Measurements from ENCODE around the gene DNAH14.
"Not testable (repeated sequence)": the region's sequence is repeated elsewhere in the genome, so short reads cannot be mapped to it uniquely, and the experiment has no call there.

The DNAH14 gene

DNA sequence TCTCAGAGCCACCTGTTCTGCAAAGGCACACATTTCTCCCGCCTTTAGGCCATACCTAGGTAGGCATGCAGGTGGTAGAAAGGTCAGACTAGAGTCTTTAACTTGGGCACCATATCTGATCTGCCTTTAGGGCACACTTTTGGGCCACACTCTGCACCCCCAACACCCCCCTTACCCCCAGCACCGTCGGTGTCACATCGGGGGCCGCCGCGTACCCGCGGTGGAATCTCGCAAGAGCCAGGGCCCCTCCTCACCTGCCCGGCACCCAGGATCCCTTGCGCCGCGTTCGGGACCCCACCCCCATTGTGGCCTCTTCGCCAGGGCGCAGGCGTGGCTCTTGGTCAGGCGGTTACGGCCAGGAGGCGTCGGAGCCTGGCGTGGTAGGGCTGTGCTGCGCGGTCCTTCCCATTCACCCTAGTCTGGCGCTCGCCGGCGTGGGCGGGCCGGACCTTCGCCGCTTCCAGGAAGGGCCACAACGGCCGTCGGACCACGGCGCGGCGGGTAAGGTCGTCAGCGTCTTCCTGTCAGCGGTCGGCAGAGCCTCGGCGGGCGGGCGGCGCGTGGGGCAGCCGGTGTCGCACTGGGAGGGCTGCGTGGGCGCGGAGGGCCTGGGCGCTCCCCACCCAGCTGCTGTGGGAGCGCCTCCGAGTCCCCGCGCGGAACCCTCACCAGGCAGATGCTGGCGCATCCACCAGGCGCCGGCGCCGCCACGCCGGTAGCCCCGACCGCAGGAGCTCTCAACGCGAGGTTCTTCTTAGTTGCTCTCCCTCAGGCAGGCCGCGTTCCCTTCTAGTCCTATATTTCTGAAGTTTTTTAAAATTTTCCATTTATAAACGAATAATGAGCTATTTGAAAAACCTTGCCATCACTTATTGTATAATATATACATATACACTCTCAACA lies at the start of gene DNAH14:
DNAH14 (plus strand) TSS at position 341 of the 903 bp plus-strand sequence. CDS start 23,028 bp downstream, outside the sequence.
- no peak for DNase-seq

DNA sequence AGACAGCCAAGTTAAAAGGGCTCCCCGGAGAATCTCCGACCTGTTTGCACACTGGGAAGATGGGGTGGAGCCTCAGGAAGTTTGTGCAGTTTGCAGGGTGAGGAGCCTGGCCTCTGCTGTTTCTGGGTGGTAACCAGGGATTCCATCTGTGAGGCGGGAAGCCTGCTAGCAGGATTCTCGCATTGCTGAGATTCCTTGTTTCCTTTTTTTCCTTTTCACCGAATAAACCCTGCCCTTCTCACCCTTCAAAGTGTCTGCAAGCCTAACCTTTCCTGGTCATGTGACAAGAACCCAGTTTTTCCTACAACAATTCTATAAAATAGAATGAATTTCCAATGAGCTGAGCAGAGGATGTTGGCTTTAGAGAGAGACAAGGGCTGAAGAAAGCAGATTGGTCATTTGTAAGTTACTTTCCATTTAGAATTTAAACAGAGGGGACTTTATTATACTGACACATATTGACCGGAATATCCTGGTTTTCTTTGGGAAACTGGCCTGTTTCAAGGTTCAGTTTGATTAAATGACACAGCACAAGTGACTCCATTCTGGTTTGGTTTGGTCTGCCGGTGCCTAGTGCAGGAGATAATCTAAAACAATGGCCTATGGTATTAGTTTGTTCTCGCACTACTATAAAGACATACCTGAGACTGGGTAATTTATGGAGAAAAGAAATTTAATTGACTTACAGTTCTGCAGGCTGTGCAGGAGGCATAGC lies 48.7 kb upstream of the DNAH14 start:
- DNase-seq: no peak

DNA sequence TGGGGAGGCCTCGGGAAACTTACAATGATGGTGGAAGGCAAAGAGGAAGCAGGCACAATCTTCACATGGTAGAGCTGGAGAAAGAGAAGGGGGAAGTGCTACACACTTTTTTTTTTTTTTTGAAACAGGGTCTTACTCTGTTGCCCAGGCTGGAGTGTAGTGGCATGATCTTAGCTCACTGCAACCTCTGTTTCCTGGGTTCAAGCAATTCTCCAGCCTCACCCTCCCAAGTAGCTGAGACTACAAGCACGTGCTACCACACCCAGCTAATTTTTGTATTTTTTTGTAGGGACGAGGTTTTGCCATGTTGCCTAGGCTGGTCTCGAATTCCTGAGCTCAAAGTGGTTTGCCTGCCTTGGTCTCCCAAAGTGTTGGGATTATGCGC lies 48.2 kb upstream of the DNAH14 start:
- DNase-seq: not testable (repeated sequence)

DNA sequence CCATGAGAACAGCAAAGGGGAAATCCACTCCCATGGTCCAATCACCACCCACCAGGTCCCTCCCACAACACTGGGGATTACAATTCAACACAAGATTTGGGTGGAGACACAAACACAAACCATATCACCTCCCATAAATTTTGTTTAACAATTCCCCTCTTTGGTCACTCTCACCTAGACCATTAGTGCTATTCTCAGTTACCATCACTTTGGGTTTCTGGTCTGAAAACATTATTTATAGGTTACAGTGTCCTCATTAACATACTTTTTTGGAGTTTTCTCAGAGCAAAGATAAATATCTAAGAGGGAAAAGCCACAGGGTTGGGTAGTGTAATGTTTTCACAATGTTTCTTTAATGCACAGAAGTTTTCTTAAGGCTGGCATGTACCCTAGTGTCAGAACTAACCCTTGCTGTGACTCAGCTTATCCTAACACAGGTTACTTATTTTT lies 47.7 kb upstream of the DNAH14 start:
- DNase-seq: no peak

DNA sequence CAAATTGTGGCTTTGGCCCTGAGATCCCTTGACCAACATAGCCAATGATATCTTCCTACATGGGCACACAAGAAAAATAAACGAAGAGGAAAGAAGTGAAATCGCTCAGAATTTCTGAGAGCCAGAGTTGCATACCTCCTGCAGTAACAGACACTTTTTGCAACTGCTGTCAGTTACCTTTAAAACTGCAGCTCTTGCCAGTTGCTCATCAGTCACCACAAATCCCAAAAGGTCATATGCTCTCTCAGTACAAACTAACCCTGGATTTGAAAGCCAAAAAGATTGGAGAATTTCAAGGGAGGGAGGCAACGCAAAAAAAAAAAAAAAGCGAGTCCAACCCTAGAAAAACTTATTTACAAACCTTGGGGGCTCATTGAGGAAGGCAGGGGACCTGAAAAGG lies 47.2 kb upstream of the DNAH14 start:
- no peak for DNase-seq

DNA sequence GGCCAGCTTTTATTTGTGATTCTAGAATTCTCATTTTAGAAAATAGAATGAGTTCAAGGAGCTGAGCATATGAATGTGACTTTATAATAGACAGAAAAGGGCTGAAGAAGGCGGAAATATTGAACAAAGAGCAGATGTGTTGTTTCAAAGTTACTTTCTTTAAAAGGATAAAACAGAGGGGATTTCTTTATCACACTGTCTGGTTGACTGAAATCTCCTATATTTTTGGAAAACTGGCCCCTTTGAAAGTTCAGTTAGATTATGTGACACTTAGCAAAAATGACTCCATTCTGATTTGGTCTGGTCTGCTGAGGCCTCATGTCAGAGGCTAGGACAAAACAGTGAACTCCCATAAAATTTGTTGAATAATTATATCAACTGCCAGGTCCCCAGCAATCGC lies 46.4 kb upstream of the DNAH14 start:
- DNase-seq: no peak

DNA sequence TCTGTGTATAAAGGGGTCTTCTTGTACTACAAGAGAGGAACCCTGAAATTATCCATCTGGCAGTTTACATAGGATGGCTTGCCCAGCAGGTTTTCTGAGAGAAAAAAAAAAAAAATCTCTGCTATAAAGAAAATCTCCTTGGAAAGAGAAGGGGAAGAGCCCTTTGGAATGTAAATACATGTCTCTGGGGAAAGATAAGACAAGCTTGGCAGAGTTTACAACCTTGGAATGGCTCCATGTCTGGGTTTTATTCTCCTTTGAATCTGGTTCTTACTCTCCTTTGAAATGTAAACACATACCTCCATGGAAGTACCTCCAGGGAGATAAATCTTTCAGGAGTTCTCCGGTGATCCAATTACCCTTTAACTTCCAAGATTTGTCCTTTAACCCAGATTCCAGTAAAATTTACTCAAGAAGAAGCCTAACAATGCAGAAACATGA lies 45.1 kb upstream of the DNAH14 start:
- no peak for DNase-seq

DNA sequence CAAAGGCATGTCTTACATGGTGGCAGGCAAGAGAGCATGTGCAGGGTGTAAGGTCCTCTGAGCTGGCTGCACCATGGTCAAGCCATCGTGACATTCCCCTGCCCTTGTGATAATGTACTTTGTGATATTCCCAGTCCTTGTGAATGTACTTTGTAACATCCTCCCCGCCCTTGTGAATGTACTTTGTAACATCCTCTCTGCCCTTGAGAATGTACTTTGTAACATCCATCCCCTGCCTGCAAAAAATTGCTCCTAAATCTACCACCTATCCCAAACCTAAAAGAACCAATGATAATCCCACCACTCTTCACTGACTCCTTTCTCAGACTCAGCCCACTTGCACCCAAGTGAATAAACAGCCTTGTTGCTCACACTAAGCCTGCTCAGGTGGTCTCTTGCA lies 44.1 kb upstream of the DNAH14 start:
- DNase-seq: not testable (repeated sequence)

DNA sequence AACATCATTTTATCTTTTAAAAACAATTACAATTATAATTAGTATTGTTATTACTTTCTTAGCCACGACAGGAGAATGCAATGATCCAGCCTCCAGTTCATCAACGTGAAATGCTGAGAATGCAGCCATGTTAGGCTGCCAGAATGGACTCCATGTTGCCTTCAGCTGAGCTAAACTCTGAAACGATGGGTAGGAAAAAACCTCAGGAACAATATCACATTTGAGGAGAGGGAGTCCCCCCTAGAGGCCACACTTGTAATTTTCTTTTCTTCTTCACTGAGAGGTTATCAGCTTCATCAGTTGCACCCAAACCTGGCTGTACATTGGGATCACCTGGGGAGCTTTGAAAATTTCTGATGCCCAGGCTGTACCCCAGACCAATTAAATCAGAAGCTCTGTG lies 34.6 kb upstream of the DNAH14 start:
- no peak for DNase-seq

DNA sequence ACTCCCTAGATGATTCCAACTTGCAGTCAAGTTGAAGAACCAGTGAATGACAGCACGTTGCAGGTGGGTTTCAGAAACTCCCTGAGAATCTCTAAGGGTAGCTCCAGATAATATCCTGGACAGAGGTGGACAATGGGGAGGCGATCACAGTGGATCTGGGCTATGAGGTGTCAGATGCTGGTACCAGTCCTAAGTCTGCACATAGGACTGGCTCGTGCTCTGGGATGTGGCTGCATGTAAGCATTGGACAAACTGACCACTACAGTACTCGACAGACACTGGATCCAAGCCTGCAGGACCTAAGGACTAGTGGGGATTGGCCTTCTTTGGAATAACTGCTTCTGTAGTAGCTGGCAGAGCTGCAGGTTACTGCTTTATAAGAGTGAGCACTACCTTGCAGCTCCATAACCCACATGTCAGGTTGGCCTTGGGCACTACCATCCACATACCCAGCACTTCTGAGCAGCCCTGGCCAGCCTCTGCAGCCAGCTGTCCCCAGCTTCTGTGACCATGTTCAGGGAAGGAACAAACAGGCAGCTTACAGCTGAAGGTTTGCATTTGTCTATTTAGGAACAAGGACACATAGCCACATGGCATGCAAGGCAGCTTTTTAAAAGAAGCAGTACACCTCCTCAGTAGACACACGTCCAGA lies 33.2 kb upstream of the DNAH14 start:
- DNase-seq: no peak

DNA sequence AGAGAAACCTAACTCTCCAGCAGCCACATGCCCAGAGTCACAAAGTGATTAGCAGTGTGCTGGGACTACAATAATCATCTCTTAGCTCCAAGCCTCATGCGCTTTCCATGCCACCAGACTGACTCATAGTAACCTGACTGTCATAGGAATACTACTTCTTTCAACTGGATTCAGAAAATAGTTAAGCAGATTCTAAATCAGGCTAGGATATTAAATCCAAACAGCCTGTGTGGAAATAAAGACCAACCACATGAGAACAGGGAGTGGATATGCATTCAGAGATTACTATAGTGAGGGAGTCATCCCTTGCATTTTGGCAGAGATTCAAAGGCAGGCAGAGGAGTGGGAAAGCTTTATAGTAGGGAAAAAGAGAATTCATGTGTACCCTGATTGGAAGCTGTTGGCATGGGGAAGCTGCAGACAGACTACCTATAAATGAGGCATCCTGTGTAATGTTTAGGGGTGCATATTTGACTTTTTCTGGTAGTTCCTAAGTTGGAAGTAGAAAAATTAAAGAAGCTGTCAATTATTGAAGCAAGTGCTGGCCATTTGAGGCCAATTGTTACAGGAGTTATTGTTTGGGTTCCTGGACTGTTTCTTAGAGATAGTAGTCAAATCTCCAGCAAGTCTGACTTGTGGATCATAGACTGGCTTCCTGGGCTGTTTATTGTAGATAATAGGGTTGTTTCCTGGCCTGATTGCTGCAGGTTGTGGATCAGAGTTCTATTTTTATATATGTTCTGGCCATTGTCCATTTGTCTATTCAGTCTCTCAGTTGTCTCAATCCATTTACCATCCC lies 31.7 kb upstream of the DNAH14 start:
- DNase-seq: no peak

DNA sequence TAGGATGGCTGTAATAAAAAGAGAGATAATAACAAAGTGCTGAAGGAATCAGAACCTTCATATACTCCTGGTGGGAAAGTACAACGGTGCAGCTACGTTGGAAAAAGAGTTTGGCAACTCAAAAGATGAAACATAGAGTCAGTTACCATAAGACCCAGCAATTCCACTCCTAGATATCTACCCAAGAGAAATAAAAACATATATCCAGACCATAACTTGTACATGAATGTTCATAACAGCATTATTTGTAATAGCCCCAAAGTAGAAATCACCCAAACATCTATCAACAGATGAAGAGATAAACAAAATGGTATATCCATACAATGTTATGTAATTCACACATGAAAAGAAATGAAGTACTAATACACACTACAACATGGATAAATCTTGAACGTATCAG lies 30.5 kb upstream of the DNAH14 start:
- DNase-seq: no peak

DNA sequence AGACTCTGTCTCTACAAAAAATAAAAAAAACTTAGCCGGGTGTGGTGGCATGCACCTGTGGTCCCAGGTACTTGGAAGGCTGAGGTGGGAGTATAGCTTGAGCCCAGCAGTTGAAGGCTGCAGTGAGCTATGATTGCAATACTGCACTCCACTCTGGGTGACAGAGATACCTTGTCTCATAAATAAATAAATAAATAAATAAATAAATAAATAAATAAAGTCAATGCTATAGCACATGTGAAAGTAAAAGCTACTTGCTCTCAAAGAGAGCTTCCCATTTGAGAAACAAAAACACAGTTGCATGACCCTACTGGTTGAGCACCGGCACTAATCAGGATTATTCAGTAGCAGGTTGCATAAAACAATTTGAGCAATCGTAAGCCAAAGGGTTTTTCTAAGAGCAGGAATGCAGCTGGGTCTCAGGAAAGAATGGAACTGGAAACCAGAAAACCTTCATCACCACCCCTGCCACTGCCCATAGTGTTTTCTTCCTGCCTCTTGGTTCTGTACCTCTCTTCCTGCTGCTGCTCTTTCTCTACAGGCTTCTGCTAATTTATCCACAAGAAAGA lies 29.3 kb upstream of the DNAH14 start:
- DNase-seq: no peak

DNA sequence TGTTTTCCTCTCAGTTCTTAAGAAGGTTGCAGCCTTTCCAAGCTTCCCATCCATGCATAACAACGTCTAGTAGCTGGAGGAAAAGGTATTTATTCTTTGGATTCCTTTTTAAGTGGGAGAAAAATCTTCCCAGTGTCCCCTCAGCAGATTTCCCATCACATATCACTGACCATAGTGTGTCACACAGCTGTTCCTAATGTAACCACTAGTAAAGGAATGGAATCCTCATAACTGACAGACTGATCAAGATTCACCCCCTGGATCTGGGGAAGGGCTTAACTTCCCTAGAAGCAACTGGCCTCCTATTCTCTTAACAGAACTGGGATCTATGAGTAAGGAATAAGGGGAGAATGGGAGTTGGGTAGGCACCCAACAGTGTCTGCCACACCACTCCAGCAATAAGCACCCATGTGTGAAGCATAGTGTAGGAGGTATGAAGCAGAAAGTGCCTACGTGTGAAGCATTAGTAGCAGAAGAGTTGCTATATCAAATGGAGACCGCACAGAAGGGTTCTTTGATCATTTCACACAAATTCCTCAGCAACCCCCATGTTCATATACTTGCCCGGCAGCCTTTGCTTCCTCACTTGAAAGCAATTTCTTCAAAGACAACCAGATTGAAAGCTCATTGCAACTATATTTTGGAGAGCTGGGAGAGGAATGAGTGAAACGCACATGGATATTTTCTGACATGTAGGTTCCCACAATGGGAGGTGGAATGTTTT lies 28.2 kb upstream of the DNAH14 start:
- no peak for DNase-seq

DNA sequence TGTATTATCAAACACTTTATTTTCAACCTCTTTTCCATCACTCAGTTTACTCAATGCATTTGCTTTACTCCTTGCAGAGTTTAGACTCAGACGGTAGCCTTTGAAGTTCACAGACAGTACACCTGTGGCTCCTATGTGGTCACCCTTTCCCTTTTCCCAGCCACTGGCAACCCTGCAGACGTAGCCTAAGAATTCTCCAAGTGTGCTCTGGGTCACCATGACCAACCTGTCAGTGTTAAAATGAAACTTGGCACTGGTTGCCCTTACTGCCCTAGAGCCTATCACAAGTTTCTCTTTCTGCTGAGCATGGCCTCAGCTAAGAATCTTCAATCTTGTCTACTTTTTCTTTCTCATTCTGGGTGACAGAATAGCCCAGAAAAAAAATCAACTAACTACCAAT lies 25.5 kb upstream of the DNAH14 start:
- DNase-seq: no peak

DNA sequence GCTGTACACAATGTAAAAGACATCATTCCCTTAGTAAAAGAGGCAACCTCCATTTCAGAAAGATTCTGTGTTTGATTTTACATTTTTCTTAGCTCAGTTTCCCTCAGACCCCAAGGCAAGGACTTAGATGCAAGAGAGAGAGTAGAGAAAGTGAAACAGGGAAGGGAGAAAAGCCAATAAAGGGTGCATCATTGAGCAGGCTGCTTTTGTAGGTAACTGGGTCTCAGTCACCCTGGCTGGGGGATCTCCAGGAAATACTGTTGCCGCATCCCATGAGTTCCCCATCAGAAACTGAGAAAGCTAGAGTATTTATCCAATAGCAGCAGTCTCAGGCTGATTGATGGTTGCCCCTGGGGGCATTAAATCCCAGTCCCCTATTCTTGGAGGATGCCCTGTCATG lies 23.1 kb upstream of the DNAH14 start:
- DNase-seq: no peak

DNA sequence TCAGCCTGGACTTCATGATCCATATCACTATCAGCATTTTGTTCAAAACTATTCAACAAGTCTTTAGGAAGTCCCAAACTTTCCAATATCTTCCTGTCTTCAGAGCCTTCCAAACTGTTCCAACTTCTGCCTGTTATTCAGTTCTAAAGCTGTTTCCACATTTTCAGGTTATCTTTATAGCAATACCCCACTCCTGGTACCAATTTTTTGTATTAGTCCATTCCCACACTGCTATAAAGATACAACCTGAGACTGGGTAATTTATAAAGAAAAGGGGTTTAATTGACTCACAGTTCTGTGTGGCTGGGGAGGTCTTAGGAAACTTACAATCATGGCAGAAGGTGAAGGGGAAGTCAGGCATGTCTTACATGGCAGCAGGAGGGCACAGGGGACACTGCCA lies 18.3 kb upstream of the DNAH14 start:
- DNase-seq: no peak

DNA sequence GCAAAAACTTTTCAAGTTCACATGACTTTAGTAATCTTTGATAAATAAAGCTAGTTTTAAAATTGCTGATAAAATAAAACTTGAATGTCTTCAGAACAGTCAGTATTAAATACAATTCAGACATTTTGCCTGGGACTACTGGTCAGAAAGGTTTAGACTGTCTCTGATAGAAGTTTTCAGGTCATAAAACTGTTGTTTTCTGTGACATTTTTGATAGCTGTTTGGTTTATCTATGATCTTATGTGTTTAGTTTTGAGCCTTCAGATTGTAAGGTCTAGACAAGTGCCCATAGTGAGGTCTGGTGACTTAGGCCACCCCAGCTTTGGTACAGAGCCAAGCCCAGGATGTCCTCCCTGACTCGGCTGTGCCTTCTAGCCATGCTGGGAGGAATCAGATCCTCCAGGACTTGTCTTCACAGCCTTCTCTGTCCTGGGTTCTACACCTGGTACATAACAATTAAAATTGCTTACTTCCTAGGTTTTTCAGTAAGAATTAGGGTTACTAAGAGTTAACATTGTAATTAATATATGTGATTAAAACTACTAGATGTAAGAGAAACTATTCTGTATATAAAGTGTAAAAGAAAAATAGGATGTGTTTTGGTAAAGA lies 15.1 kb upstream of the DNAH14 start:
- no peak for DNase-seq

DNA sequence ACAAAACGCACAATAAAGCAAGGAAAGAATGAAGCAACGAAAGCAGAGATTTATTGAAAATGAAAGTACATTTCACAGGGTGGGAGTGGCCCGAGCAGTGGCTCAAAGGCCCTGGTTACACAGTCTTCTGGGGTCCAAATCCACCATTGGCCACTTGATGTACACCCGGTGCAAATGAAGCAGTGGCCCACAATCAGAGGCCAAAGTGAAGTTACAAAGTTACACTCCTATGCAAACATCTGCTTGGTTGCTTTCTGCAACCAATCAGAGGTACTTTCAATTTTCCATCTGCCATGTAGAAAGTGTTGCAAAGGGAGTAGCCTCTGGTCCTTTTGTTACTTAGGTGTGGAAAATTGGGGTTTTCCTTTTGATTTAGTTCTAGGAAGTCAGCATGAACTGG lies 10.0 kb upstream of the DNAH14 start:
- no peak for DNase-seq

DNA sequence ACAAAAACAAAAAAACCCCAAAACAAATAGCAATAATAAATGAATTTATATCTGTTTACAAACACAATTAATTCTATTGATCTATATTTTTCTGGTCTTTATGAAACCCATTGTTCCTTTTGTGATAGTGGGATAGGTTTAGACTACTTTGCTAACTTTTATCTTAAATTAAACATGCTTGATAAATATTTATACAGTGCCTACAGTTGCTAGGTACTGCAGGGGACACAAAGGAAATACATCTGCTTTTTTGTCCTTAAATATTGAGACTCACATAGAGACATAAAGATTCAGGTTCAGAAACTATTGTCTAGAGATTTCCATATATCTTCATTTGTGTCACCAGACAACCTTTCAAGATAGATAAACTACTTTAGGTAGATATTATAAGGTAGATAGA lies 8.5 kb upstream of the DNAH14 start:
- DNase-seq: no peak

DNA sequence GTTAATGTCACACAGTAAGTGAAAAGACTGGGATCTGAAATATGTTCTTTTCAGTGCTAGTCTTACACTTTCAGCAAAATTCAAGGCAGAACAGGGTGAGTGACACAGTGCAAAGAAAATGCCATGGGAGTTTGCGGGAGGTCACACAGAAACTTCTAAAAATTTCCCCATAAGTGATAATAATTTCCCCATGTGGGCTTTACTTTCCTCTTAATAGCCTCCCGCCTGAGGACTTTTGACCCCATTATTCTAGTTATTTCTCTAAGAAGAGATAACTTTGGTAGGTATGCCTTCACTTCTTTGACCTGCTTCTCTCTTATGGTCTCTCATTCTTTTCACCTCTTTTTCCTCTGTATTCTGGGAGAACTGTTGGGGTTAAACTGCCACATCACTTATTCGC lies 8.1 kb upstream of the DNAH14 start:
- DNase-seq: no peak
